ENCODE data around the gene HLA-DQB1.

DNA sequence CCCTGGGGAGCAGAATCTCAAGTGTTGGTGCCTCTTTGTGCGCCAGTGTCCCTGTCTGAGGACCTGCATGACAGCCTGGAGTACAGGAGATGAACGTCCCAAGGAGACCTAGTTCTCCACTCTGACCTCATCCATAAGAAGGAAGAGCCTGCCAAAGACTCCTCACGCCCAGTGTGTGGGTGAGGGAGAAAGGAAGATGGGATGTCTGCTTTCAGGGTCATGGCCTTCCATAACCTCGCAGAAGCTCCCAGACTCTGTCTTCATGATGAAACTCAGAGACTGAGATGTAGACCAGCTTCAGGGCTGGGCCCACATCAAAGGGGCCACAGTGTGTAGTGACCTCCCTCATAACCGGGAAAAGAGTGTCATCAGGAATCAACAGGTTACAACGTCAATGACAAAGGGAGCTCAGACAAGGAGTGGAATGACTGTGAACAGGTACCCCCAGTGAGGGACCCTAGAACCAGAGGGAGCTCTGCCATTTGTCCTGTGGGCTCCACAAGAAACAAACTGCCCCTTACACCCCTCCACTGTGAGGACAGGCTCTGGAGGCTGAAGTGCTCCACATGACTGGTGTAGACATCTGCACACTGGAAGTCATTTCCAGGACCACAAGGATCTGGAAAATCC lies 8.1 kb downstream of the HLA-DQB1 start:
- TF ChIP-seq, protein P1, sequence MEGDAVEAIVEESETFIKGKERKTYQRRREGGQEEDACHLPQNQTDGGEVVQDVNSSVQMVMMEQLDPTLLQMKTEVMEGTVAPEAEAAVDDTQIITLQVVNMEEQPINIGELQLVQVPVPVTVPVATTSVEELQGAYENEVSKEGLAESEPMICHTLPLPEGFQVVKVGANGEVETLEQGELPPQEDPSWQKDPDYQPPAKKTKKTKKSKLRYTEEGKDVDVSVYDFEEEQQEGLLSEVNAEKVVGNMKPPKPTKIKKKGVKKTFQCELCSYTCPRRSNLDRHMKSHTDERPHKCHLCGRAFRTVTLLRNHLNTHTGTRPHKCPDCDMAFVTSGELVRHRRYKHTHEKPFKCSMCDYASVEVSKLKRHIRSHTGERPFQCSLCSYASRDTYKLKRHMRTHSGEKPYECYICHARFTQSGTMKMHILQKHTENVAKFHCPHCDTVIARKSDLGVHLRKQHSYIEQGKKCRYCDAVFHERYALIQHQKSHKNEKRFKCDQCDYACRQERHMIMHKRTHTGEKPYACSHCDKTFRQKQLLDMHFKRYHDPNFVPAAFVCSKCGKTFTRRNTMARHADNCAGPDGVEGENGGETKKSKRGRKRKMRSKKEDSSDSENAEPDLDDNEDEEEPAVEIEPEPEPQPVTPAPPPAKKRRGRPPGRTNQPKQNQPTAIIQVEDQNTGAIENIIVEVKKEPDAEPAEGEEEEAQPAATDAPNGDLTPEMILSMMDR (IDR thresholded peaks at IDR 0.05), result no peak
- TF ChIP-seq POLR2AphosphoS5 (IDR thresholded peaks at IDR 0.05), result no peak
